NCI-H82 (cell line): ENCODE results near the gene ATP8B4.

Experiments used
- DNase-seq: peaks from one replicate; lab custom pipeline; 2025; lab: John Stamatoyannopoulos, UW

ATP8B4 gene

GRCh38 chr15:49890689-49891088 is 228.3 kb downstream of the ATP8B4 start:
- DNase-seq = no peak

- DNase-seq = no peak
Measured at GRCh38 chr15:49889536-49889935, 229.5 kb downstream of the ATP8B4 start.

GRCh38 chr15:49888734-49889133 is 230.3 kb downstream of the ATP8B4 start:
- no peak for DNase-seq

GRCh38 chr15:49888323-49888693 is 230.7 kb downstream of the ATP8B4 start:
- no peak for DNase-seq

- no peak for DNase-seq
Measured at GRCh38 chr15:49887659-49888322, 231.2 kb downstream of the ATP8B4 start.

GRCh38 chr15:49883121-49883520 is 235.9 kb downstream of the ATP8B4 start:
- no peak for DNase-seq

- DNase-seq = no peak
Measured at GRCh38 chr15:49881866-49882265, 237.2 kb downstream of the ATP8B4 start.

- DNase-seq = no peak
Measured at GRCh38 chr15:49881433-49881832, 237.6 kb downstream of the ATP8B4 start.

- no peak for DNase-seq
Measured at GRCh38 chr15:49877873-49878521, 241.0 kb downstream of the ATP8B4 start.

- DNase-seq = peak; percentile 87
Measured at GRCh38 chr15:49877117-49877872, 241.7 kb downstream of the ATP8B4 start.

- peak; percentile 49 for DNase-seq
Measured at GRCh38 chr15:49876401-49877038, 242.5 kb downstream of the ATP8B4 start.

GRCh38 chr15:49875392-49875791 is 243.6 kb downstream of the ATP8B4 start:
- no peak for DNase-seq

- DNase-seq = no peak
Measured at GRCh38 chr15:49870472-49870871, 248.6 kb downstream of the ATP8B4 start.

GRCh38 chr15:49868348-49868747 is 250.7 kb downstream of the ATP8B4 start:
- no peak for DNase-seq

- DNase-seq = no peak
Measured at GRCh38 chr15:49865925-49866757, 252.9 kb downstream of the ATP8B4 start.

- no peak for DNase-seq
Measured at GRCh38 chr15:49864251-49864650, 254.8 kb downstream of the ATP8B4 start.

GRCh38 chr15:49863431-49864224 is 255.4 kb downstream of the ATP8B4 start:
- no peak for DNase-seq

GRCh38 chr15:49860101-49860500 is 258.9 kb downstream of the ATP8B4 start:
- no peak for DNase-seq

GRCh38 chr15:49857496-49858475 is 261.2 kb downstream of the ATP8B4 start:
- DNase-seq = no peak
